IPS DF 4.7 (cell line): ENCODE measurements around the gene ZNF644.
"Not testable (repeated sequence)": the region's sequence is repeated elsewhere in the genome, so short reads cannot be mapped to it uniquely, and the experiment has no call there.

ENCODE experiments used
- DNase-seq: peaks from one replicate; pipeline ENCODE4 v3.0.0-alpha.2; 2013; ENCODE audit warnings: low spot score; ENCODE audit errors: extremely low read depth

The ZNF644 gene

GRCh38 chr1:91021686-91022517 lies at the start of gene ZNF644:
Gene ZNF644, minus strand, starts transcription at chr1:91022035. Its CDS starts 39,682 bp downstream, at chr1:90982353.
- DNase-seq, result peak; percentile 66

DNA sequence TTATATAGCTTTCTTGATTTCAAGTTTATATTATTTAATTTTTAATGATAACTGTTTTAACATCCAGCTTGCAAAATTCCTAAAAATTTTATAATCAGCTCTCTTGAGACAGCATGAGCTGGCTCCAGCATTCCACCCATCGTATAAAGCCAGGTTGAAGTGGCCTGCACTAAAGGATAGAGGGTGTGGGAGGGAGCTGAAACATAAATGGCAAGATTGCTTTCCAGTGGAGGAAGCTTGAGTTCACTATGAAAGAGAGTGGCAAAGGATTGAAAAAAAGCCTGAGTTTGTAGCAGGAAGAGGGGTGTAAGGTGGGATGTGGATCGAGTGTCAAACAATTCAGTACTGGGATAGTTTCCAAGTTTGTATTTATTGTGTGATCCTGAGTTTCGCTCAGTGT lies 48.5 kb upstream of the ZNF644 start:
- no peak for DNase-seq

DNA sequence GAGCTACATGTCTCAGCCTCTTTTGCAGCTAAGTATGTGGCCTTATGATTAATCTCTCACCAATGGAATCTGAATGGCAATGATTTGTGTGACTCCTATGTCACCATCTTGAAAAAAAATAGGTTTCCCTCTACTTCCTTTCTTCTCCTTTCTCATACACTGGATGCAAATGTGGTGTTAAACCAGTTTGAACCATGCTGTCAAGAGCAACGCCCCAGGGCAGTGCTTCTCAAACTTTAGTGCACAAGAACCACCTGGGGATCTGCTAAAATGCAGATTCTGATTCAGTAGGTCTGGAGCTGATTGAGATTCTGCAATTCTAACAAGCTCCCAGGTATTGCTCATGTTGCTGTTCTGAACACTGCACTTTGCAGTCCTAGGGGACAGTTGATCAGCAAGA lies 44.7 kb upstream of the ZNF644 start:
- no peak for DNase-seq

DNA sequence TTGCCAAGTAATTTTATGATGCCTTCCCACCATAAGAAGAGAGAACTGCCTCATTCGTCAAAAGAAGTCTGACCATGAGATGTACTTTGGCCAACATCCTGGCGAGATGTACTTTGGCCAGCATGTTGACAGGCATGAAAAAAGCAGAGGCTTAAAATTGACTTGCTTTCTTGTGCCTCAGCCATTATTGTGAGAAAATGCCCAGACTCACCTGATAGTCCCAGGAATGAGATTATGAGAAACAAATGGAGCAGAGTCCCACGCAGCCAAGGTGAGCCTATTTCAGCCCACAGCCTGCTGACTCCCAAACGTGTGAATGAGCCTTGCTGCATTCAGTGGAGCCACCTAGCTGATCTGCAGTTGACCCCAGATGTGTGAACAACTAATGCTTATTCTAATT lies 43.5 kb upstream of the ZNF644 start:
- DNase-seq, result no peak

DNA sequence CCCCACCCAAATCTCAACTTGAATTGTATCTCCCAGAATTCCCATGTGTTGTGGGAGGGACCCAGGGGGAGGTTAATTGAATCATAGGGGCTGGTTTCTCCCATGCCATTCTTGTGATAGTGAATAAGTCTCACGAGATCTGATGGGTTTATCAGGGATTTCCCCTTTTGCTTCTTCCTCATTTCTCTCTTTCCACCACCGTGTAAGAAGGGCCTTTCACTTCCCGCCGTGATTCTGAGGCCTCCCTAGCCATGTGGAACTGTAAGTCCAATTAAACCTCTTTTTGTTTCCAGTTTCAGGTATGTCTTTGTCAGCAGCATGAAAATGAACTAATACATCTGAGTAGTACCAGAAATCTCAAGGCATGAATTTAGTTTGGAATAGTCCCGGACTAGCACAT lies 41.6 kb upstream of the ZNF644 start:
- DNase-seq, result not testable (repeated sequence)

DNA sequence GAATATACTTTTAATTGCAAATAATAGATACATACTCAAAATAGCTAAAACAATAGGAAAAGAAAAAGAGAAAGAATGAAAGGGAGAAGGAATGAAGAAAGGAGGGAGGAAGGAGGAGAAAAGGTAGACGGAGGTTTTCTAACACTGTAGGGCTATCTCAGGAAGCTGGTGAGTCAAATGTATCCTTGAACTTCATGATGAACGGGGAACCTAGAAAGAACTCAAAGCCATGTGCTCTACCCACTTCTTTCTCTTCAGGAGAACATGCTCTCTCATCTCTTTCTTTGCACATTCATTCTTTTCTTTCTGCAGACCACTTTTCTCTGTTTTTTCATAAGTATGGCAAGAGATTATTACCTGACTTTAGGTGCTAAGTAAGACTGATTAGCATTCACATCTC lies 37.3 kb upstream of the ZNF644 start:
- DNase-seq, result no peak

- DNase-seq, result no peak
These were observed 35.9 kb upstream of the ZNF644 start for GRCh38 chr1:91057784-91058183.

GRCh38 chr1:91054780-91055481 lies 33.1 kb upstream of the ZNF644 start:
- DNase-seq, result no peak

GRCh38 chr1:91053630-91054029 lies 31.8 kb upstream of the ZNF644 start:
- DNase-seq, result no peak

GRCh38 chr1:91049551-91049950 lies 27.7 kb upstream of the ZNF644 start:
- DNase-seq, result not testable (repeated sequence)

DNA sequence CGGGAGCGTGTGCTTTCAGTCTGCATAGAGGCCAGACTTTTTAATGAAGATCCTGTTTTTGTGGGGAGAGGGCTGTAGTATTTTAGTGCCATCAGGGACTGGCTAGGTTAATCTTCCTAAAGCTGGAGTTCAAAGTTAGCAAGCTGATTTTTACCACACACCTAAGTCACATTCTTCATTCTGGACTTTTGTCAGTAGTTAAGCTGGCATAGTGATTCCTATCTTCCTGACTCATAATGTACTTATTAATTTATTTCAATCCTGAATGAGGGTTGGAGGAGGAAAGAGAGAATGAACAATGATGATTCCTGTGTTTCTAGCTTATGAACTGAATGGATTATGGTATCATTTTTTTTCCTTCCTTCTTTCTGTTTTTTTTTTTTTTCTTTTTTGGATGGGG lies 24.9 kb upstream of the ZNF644 start:
- DNase-seq, result no peak

DNA sequence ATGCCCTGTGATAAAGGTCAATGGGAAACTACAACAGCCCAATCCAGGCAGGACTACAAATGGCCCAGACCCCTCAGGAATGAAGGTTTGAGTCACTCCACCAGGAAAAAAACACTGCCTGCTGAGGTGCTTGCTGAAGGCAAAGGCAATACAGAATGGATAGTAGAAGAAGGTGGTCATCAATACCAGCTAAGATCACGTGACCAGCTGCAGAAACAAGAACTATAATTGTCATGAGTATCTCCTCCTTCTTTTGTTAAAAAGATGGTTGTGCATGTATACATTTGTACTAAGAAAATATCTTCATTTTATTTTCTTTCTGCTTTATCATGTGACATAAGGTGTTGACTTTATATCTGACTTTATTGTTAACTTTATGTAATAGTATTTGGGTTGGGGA lies 23.4 kb upstream of the ZNF644 start:
- no peak for DNase-seq

DNA sequence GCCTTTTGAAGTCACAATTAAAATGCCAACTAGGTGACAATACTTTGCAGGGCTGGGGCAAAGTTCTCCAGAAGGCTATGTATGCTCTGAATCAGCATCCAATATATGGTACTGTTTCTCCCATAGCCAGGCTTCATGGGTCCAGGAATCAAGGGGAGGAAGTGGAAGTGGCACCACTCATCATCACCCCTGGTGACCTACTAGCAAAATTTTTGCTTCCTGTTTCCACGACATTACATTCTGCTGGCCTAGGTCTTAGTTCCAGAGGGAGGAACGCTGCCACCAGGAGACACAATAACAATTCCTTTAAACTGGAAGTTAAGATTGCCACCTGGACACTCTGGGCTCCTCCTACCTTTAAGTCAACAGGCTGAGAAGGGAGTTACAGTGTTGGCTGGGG lies 22.9 kb upstream of the ZNF644 start:
- not testable (repeated sequence) for DNase-seq

- not testable (repeated sequence) for DNase-seq
These were observed 20.5 kb upstream of the ZNF644 start for GRCh38 chr1:91042372-91042771.

DNA sequence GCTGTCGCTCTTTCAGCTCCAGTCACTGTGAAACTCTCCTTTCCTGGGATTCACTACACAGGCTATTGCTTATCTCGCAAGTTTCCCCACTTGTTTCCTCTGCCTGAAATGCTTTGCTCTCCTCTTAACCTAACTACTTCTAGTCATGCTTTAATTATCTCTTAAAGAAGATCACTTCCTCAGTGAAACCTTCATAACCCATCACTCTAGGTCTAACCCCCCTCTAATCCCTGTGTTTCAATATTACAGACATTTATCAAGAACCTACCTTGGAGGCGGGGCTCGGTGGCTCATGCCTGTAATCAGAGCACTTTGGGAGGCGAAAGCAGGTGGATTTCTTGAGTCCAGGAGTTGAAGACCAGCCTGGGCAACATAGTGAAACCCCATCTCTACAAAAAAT lies 16.7 kb upstream of the ZNF644 start:
- no peak for DNase-seq

- no peak for DNase-seq
These were observed 15.3 kb upstream of the ZNF644 start for GRCh38 chr1:91036894-91037829.

DNA sequence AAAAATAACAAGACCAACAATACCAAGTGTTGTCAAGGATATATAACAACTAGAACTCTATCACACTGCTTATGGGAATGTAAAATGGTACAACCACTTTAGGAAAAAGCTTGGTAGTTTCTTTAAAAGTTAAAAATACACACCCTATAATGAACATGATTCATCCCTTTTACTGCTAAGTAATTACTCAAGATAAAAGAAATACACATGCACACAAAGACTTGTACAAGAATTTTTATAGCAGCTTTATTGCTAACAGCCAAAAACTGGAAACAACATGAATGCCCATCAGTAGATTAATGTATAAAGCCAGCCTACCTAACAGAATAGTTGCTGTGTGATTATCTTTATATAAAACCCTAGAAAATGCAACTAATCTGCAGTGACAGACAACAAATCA lies 10.5 kb upstream of the ZNF644 start:
- DNase-seq, result no peak

GRCh38 chr1:91031081-91031480 lies 9.2 kb upstream of the ZNF644 start:
- no peak for DNase-seq

DNA sequence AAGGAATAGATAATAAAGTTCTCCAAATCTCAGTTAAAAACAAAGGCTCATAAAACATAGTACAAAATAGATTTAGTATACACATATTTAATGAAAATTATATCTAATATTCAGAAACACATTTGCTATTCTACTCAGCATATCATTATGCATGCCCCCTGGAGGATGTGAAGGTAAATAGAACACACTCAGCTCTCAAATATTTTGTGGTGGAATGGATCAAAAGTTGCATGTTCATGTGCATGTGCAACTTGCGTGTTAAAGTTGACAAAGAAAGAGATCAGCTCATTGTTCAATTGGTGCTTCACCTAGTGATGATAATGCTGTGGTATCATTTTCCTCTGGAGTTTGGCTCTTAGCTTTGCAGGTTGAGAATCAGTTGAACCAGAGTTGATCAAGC lies 4.9 kb upstream of the ZNF644 start:
- no peak for DNase-seq

DNA sequence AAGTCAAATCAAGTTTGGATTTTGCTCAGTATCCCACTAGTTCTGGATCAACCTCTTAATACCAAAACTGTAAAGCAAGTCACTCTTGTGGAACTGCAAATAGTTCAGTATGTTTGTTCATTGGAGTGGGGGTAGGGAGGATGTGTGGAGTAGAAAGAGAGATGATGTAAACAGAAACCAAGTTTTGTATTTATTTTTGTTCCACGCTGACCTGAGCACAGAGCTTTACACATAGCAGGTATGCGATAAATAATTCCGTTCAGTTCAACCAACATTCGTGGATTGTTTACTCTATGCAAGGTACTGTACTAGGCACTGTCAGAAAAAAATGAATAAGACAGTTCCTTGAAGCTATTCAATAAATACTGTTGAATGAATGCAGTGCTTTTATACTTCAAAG lies 4.5 kb upstream of the ZNF644 start:
- no peak for DNase-seq

DNA sequence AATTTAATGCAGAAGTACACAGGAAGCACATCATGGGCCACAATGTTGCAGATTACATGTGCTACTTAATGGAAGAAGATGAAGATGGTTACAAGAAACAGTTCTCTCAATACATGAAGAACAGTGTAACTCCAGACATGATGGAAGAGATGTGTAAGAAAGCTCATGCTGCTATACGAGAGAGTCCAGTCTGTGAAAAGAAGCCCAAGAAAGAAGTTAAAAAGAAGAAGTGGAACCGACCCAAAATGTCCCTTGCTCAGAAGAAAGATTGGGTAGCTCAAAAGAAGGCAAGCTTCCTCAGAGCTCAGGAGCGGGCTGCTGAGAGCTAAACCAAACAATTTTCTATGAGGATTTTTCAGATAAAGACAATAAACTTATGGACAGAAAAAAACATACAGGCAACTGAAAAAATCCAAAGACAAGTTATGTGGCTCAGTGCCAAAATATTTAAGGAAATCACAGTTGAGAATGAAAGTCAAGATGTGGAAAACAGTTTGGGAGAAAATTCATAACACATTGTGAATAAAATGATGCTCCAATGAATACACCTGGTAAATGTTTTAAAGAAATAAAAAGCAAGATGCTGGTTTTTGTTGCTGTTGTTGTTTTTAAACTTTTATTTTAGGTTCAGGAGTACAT lies 2.8 kb upstream of the ZNF644 start:
- DNase-seq, result no peak
